ENCODE data around the gene ALDH1A2.
"Not testable (repeated sequence)": the region's sequence is repeated elsewhere in the genome, so short reads cannot be mapped to it uniquely, and the experiment has no call there.

Gene ALDH1A2

DNA sequence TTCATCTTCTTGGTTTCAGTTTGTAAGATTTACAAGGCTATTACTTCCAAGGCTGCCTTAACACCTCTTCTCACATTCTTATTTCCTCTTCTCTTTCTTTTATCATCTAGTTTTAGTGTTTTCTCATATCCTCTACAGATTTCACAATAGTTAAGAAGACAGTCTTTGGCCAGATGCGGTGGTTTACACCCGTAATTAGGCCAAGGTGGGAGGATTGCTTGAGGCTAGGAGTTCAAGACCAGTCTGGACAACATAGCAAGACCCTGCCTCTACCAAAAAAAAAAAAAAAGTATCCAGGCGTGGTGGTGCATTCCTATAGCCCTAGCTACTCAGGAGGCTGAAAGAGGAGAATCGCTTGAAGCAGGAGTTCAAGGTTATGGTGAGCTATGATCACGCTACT, 3.5 kb upstream of the ALDH1A2 start:
- in situ Hi-C loops (cut with MboI; ENCODE audit: low sequenced_read_pairs) = no loop called here

DNA sequence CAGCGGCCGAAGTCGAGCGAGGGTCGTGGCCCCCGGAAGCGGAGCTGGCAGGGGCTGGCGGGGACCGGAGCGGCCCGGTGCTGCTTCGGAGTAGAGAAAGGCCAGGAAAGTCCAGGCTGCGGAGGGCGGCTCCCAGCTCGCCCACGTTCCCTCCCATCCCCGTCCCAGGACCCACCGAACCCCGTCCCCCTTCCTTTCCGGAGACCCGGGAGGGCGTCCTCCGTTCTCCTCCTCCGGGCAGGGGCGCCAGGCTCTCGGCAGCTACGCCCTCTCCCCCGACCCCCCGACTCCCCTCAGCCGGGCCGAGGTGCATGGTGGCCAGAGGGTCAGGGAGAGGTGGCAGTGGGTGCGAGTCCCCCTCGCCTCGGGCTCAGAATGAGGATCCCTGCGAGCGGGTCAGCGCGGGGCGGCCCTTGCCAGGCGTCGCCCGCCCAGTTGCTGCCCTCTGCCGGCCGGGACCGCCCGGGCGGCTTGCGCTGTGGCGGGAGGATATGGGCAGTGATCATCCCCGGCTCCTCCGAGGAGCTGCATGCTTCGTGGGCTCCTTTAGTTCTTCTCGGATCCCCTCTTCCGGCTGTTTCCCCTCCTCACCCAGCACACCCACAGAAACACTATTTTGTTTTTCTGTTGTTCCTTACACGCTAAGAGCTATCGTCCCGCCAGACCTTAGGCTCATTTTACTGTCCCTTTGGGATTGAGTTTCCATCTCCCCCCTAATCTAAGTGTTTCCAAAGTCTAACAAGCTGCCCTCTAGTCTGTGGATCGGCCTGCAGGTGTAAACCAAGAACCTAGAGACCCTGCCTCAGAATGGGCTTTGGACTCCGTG, 744 bp upstream of the ALDH1A2 start:
- in situ Hi-C loops (cut with MboI; ENCODE audit: low sequenced_read_pairs) = no loop called here

DNA sequence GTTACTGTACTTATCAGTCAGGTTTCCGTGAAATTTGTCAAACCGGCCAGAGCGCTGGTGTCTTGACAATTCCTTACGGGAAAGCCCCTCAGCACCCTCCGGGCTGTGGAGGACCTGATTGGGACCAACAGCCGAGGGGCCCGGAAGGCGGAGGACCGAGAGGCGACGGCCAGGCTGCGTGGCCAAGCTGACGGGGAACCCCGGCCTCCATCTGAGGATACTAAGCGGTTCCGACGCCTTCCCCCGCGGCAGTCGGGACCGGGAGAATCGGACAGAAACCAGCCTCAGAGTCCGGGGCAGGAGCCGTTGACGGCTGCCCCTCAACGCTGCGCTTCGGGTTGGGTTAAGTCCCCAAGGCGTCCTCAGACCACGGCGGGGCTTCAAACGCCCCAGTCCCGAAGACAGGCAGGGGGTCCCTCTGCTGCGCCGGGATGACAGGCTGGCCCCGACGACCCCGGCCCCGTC, 499 bp downstream of the ALDH1A2 start:
- in situ Hi-C loops (cut with MboI; ENCODE audit: low sequenced_read_pairs) = no loop called here

DNA sequence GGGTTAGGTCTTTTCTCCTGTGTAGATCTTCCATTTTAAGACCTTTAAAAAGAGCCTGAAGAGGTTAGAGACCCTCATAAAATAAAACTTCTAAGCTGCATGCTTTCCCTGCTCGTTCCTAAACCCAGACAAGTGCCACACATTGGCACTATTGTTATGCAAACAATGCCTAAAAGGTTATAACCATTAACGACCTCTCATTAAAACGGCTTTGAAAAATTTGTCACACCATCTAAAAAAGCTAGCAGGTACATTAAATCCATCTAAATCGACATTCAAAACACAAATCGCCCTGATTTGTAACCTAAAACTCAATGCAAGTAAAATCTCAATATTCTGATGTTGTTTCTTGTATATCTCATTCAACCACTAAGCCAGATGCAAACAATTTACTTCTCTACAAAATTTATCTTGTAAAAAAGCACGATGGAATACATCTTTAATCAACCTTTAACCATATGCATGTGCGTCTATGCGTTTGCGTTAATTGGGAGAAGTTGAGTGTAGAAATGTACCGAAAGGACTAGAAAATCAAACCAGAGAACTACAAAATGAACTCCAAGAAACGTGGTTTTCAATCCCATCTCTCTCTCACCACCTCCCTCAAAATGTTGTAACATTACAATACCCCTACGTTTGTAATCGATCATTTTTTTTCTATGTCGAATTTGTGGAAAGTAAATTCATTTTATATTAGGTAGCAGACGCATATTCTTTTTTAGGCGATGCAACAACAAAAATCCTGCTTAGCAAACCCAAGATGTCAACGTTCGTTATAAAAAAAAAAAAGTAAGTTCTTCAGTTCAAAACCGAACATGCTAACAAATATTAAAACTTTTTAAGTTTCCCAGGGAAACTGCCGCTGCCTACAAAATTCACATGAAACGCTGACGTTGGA, 1.2 kb downstream of the ALDH1A2 start:
- in situ Hi-C loops (cut with MboI; ENCODE audit: low sequenced_read_pairs) = no loop called here

DNA sequence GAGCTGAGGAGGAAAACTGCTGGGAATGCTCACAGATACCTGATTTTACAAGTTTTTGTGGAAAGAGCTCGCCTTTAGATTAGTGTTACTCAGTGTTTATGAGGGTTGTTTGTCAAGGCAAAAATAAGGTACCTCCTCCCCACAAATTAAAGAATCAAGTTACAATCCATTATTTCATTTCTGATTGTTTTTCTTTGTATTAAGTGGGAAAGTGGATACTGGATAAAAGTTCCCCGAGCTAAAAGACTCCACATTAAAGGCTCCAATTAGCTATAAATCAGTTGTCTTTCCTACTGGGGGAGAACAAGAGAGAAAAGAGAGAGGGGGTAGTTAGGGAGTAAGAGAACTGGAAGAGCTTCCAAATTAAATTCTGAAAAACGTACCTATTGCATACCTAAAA, 1.9 kb downstream of the ALDH1A2 start:
- in situ Hi-C loops (cut with MboI; ENCODE audit: low sequenced_read_pairs) = no loop called here

GRCh38 chr15:58062983-58063382, 2.5 kb downstream of the ALDH1A2 start:
- in situ Hi-C loops (cut with MboI; ENCODE audit: low sequenced_read_pairs) = no loop called here

GRCh38 chr15:58062175-58062574, 3.3 kb downstream of the ALDH1A2 start:
- in situ Hi-C loops (cut with MboI; ENCODE audit: low sequenced_read_pairs) = no loop called here

DNA sequence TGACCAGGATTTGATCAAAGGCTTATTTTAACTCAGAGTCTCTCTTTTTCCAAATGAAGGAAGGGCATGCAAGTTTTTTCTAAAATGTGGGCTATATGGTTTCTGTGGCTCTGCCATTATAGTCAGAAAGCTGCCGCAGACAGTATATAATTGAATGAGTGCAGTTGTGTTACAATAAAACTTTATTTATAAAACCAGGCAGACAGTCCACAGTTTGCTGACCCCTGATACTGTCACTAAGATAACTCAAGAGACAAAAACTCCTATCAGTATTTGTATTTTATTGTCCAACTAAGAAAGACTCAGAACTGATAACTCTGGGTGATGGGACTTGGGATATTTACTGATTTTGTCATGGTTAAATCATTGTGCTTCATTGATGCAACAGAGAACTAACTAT, 4.9 kb downstream of the ALDH1A2 start:
- in situ Hi-C loops (cut with MboI; ENCODE audit: low sequenced_read_pairs) = no loop called here

- in situ Hi-C loops (cut with MboI; ENCODE audit: low sequenced_read_pairs) = no loop called here
These were observed 6.8 kb downstream of the ALDH1A2 start for GRCh38 chr15:58058729-58059128.

- in situ Hi-C loops (cut with MboI; ENCODE audit: low sequenced_read_pairs) = no loop called here
These were observed 7.4 kb downstream of the ALDH1A2 start for GRCh38 chr15:58058073-58058472.

GRCh38 chr15:58057559-58057958, 8.0 kb downstream of the ALDH1A2 start:
- in situ Hi-C loops (cut with MboI; ENCODE audit: low sequenced_read_pairs) = no loop called here

DNA sequence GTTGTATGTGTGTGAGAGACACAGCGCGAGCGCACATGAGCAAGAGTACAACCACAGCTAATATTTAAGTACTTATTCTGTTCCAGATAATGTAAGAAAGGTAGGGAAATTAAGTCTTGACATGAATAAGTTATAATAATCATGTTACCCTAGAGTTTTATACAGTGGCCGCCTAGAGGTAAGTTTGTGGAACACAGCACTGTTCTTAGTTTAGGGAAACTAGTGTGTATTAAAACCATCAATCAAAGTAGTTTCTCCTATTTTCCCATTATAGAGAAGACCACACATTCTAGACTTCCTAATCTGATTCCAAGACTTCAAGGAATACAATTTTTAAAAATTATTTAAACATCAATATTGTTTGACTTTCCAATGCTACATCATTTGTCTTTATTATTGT, 9.5 kb downstream of the ALDH1A2 start:
- in situ Hi-C loops (cut with MboI; ENCODE audit: low sequenced_read_pairs) = no loop called here

DNA sequence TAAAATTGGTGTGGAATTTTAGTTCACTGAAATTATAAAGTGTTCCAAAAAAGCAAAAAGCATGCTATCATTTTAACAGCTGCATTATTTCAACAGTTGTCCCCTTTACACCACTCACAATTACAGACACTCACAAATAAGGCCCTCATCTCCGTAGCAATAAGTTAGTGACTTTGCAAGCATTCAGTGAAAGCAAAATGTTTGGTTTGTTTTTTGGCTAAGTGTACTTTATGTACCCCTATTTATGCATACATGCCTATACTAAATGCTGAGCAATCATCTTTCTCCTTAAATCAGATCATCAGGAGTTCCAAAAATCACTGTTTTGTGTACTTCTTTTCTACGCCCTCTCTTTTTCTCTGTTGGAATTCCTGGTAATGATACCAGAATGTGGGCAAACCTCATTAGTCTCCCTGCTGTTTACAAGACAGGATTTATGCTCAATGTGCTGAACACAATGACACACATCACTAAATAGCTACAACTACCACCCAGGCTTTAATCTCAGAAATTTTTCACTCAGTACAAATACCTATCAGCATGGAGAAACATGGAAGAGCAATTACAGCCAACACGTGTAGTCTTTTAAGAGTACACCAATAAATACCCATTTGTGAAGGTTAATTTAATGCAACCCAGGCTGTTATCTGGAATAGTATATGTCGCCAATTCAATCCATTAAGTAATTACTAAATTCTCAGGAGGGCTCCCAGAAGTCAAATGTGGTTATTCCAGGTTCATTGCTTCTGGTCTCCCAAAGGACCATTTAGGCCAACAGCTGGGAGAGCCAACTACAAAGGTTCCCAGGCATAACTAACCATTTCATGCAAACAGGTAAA, 12.0 kb downstream of the ALDH1A2 start:
- in situ Hi-C loops (cut with MboI; ENCODE audit: low sequenced_read_pairs) = no loop called here

DNA sequence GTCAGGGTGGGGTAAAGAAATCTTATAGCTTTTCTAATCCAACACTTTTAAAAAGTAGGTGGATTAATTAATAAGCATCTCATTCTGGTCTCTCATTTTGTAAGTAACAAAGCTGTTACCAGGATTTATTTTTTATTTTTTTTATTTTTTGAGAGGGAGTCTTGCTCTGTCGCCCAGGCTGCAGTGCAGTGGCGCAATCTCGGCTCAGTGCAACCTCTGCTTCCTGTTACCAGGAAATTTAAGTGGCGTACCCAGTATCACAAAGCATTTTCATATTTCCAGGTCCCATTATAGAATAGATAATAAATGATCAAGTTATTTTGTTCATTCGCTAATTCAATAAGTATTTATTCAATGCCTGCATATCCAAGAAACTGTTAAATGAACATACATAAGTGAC, 13.2 kb downstream of the ALDH1A2 start:
- in situ Hi-C loops (cut with MboI; ENCODE audit: low sequenced_read_pairs) = no loop called here

DNA sequence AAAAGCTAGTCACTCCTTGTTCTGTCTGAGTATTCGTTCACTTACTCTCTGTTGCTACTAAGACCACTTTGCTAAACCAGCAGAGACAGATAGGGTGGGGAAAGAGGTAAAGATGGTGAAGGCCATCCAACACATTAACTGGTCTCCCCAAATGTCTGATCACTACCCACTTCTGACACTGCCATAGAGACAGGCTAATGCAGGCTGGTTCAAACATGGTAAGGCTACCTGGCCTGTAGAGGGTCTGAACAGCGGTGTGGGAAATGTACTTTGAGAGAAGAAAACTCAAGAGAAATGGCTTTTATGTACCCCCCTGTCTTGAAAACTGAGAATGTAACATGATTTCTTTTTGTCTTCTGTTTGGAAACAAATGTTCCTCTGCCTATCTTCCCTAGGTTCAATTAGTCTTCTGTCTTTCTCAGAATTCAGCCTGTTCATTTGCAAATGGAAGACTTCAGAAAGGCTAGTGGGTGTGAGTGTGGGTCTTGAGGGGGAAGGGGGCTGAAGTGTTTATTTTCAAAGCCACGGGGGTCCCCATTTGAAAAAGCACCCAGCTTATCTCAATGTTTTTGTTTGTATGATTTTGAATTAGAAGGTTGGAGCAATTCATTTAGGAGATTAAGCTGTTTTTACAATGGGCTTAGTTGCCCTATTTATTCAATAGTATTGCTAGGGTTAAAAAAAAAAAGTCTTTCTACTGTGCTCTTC, 15.8 kb downstream of the ALDH1A2 start:
- in situ Hi-C loops (cut with MboI; ENCODE audit: low sequenced_read_pairs) = no loop called here

GRCh38 chr15:58048261-58048660, 17.2 kb downstream of the ALDH1A2 start:
- in situ Hi-C loops (cut with MboI; ENCODE audit: low sequenced_read_pairs) = no loop called here

- in situ Hi-C loops (cut with MboI; ENCODE audit: low sequenced_read_pairs) = no loop called here
These were observed 18.4 kb downstream of the ALDH1A2 start for GRCh38 chr15:58047149-58047548.

- in situ Hi-C loops (cut with MboI; ENCODE audit: low sequenced_read_pairs) = no loop called here
These were observed 19.0 kb downstream of the ALDH1A2 start for GRCh38 chr15:58046467-58046866.

DNA sequence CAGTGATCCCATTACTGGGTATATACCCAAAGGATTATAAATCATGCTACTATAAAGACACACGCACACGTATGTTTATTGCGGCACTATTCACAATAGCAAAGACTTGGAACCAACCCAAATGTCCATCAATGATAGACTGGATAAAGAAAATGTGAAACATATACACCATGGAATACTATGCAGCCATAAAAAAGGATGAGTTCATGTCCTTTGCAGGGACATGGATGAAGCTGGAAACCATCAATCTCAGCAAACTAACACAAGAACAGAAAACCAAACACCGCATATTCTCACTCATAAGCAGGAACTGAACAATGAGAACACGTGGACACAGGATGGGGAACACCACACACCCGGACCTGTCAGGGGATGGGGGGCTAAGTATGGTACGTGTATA, 20.1 kb downstream of the ALDH1A2 start:
- in situ Hi-C loops (cut with MboI; ENCODE audit: low sequenced_read_pairs) = not testable (repeated sequence)

- in situ Hi-C loops (cut with MboI; ENCODE audit: low sequenced_read_pairs) = no loop called here
These were observed 21.0 kb downstream of the ALDH1A2 start for GRCh38 chr15:58044551-58044950.
